Measurements from ENCODE around the gene SYTL3.
A peak's percentile ranks its signal among the peaks of the same experiment; 100 is the strongest.

The SYTL3 gene

DNA sequence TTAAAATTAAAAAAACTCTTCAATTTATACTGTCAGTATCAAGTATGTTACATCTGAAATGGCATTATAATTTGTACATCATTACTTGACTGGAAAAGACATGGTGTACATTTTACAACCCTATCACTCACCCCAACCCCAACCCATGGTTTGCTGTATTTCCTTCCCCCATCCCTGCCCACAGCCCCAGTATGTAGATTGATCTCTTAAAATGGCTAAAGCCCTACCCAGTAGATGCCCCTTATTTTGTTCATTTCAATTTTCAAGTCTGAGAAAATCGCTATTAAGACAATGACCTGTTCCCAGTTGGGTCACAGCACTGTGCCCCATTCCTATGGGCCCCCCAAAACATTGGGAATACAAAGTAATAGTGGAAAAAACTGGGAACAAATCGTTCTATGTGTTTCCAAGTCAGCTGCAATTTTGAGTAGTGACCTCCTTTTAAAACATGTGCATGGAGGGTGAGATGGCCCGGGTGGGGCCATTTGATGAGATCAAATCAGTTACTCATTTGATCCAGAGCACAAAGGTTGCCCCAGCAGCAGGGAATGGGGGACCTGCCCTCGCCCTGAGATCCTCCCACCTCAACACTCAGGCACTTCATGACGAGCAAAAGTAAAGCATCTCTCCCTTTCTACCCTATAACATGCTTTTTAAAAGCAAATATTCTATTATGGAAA is 156.0 kb downstream of the SYTL3 start:
- TF ChIP-seq, protein P1, sequence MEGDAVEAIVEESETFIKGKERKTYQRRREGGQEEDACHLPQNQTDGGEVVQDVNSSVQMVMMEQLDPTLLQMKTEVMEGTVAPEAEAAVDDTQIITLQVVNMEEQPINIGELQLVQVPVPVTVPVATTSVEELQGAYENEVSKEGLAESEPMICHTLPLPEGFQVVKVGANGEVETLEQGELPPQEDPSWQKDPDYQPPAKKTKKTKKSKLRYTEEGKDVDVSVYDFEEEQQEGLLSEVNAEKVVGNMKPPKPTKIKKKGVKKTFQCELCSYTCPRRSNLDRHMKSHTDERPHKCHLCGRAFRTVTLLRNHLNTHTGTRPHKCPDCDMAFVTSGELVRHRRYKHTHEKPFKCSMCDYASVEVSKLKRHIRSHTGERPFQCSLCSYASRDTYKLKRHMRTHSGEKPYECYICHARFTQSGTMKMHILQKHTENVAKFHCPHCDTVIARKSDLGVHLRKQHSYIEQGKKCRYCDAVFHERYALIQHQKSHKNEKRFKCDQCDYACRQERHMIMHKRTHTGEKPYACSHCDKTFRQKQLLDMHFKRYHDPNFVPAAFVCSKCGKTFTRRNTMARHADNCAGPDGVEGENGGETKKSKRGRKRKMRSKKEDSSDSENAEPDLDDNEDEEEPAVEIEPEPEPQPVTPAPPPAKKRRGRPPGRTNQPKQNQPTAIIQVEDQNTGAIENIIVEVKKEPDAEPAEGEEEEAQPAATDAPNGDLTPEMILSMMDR (IDR thresholded peaks at IDR 0.05), result no peak

DNA sequence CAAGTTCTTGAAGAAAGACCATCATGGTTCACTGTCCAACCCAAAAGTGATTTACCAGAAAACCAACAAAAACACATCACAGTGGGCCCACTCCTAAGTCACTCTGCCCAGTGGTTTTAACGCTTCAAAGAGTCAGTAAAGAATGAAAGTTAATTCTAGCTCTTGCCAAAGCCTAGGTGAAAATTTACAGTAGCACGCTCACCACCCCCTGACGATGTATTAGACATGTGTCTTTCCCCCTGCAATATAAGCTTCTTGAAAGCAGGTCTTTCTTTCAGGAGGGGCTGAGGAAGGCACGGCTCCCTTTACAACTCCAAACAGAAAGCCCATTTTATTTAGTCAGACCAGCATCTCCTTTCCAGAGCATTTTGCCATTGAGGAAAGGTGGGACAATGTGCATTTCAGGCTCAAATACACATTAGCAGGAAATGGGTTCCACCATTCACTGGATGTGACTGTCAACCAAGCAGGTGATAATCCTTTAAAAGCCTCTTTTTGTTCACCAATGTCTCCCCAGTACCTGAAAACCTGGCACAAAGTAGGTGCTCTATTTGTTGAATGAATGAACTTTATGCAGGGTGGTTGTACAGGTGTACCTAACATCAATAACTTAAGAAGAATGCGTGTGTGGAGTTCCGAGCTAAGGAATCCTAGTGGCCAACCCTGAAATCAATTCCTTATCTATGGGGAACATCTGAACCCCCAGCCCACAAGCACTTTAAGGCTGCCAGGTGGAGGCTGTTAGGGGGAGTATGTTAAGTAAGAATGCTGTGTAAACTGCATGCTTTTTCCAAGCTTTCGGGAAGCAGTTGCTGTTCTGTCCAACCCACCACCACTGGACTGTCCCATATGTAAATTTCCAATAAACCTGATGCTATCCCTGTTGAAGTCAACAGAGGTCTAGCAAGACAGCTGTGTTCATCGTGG is 157.9 kb downstream of the SYTL3 start:
- TF ChIP-seq, protein P1 (IDR thresholded peaks at IDR 0.05), result no peak

- TF ChIP-seq, protein P1 (IDR thresholded peaks at IDR 0.05), result peak; percentile 16; the same call in 1 of the 2 replicates
Observed at GRCh38 chr6:158808442-158808833, 158.6 kb downstream of the SYTL3 start.

DNA sequence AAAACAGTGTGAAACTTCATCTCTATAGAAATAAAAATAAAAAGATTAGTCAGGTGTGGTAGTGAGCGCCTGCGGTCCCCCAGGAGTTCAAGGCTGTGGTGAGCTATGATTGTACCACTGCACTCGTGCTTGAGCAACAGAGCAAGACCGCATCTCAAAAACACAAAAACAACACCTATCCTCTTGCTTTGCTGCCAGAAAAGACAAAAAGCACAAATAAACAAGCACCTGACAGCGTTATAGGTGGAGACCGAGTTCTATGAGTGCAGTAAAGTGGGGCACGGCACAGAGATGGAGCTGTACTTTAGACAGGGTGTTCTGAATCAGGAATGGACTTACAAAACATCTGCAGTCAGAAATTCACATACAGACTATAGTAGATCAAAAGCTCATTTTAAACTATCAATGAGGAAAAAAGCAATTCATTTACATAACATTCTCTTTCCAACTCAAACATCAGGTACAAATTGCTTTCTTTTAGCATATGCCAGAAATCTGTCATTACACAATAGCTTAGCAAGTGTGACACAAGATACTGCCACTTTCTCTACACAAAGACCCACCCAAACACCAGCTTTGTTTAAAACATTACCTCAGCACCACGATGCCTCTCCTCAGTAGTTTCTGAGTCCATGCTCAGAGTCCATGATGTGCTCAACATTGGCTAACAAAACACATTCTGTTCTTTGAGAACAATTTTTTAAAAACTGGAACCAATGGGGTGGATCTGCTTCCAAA is 159.3 kb downstream of the SYTL3 start:
- TF ChIP-seq, protein P1 (IDR thresholded peaks at IDR 0.05), result no peak

DNA sequence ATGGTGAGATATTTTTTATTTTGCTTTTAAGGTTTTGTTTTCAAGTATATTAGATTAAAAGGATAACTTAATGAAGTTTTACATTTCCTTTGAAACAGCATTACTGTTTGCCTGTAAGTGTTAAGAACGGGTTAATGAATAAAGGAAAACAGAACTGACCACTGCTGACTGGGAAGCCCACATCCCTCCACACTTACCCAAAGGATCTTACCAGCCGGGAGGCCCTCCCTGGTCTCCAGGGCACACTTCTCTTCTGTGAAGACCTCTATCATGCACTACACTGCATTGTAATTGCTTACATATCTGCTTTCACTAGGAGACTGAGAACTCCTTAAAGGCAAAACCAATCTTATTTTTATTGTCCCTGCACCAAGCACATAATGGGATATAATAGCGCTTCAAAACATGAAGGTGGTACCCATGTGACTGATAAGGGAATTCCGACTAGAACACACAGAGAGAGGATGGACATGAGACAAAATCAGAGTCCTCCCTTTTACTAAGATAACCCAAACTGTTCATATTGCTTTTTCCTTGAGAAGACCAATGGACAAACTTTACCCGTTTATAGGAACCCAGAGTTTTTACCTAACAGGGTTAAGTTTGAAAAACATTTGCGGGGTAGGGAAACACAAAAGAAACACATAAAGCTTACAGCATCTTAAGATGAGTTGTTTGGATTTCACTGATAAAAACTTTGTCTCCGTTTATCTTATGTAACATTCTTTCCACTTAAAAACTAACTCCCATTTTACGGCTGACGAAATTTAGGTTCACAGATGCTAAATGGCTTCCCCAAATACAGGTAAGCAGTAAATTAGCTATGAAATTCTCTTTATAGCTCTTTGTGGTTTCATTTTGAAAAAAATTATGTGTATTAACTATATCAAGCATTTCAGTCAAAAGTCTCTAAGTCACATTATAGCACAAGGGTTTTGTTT is 160.6 kb downstream of the SYTL3 start:
- TF ChIP-seq, protein P1 (IDR thresholded peaks at IDR 0.05), result no peak

GRCh38 chr6:158812611-158813010 is 162.8 kb downstream of the SYTL3 start:
- TF ChIP-seq, protein P1 (IDR thresholded peaks at IDR 0.05), result no peak
